Lower leg skin (tissue), 4 donors: ENCODE measurements around the gene TBC1D22A. TPM values are rescaled to one million over a fixed set of nuclear protein-coding genes. Genes with fewer than 3 reads are reported as not detected.

Experiments
- DNase-seq, 2 donors: peaks; one replicate each; pipeline ENCODE4 v3.0.0-alpha.2; 2019; ENCODE audit warnings: low spot score in 2 of 2
- H3K4me3 ChIP-seq: fragments of 200-600 bp; sonication (generic); 2 replicates; pipeline ENCODE4 v1.5.1; 2017; ENCODE audit warnings: mild to moderate bottlenecking, low read depth; ENCODE audit not compliant: poor library complexity, severe bottlenecking
- CTCF ChIP-seq, 3 donors: fragments of 450-650 bp; IDR thresholded peaks; one replicate each; pipeline ENCODE4 v1.5.1; 2016; ENCODE audit warnings: antibody characterized with exemption in 3 of 3, mild to moderate bottlenecking in 3 of 3, moderate library complexity in 2 of 3
- POLR2A ChIP-seq, 2 donors: fragments of 450-650 bp; IDR thresholded peaks; one replicate each; pipeline ENCODE4 v1.6.1; 2016 to 2017; ENCODE audit warnings: antibody characterized with exemption in 2 of 2, mild to moderate bottlenecking in 1 of 2, moderate library complexity in 1 of 2
- WGBS, 2 donors: methylation state at CpG; one replicate each; pipeline ENCODE4 v1.1.5; 2018; 5-methylcytosine and 5-hydroxymethylcytosine counted together
- intact Hi-C: fragments of 100-400 bp; cut with DNase I; formaldehyde crosslinking; loops from one replicate; pipeline ENCODE4 v1.15.0; 2023; ENCODE audit warnings: low total_unique reads
- total RNA-seq, 4 donors: library from RNA; depleted of rRNA; stranded (reverse); fragments of >200 nt; gene quantifications; one replicate each; pipeline ENCODE4 v1.1.0, GENCODE V29; 2016

Gene TBC1D22A
- total RNA-seq, 4 donors from 2014 or later: 21.8 to 32.3 (median 31.6) TPM

GRCh38 chr22:47160781-47161520, 398.5 kb downstream of the TBC1D22A start:
- DNase-seq: peak in 1 of 2 donors; percentile 75
- TF ChIP-seq CTCF (IDR thresholded peaks at IDR 0.05): no peak
- no peak for TF ChIP-seq POLR2A (IDR thresholded peaks at IDR 0.05)
- intact Hi-C loops: no loop called here
- WGBS, 2 donors: 72 to 81% methylated on average over 14 to 15 of the region's 15 CpGs
- no peak overlapping the region for H3K4me3 ChIP-seq

GRCh38 chr22:47161631-47162030, 399.2 kb downstream of the TBC1D22A start:
- no peak overlapping the region for H3K4me3 ChIP-seq
- WGBS, 2 donors: 76% methylated on average over 14 to 16 of the region's 17 CpGs
- intact Hi-C loops: no loop called here
- no peak for TF ChIP-seq CTCF (IDR thresholded peaks at IDR 0.05)
- no peak for TF ChIP-seq POLR2A (IDR thresholded peaks at IDR 0.05)
- DNase-seq: peak in 1 of 2 donors; percentile 77

GRCh38 chr22:47162865-47163264, 400.4 kb downstream of the TBC1D22A start:
- TF ChIP-seq CTCF (IDR thresholded peaks at IDR 0.05) (no peak), POLR2A (IDR thresholded peaks at IDR 0.05) (no peak)
- intact Hi-C loops: no loop called here
- WGBS, 2 donors: 71 to 88% methylated on average over 9 to 10 of the region's 10 CpGs
- H3K4me3 ChIP-seq: no peak overlapping the region
- DNase-seq: peak in 1 of 2 donors; percentile 81

- TF ChIP-seq POLR2A (IDR thresholded peaks at IDR 0.05): no peak
- TF ChIP-seq CTCF (IDR thresholded peaks at IDR 0.05): no peak
- intact Hi-C loops: no loop called here
- no peak overlapping the region for H3K4me3 ChIP-seq
- 85 to 91% methylated on average over 10 of the region's 10 CpGs for WGBS, 2 donors
- DNase-seq: no peak
These were observed 401.0 kb downstream of the TBC1D22A start for GRCh38 chr22:47163481-47163855.

GRCh38 chr22:47163856-47164513, 401.5 kb downstream of the TBC1D22A start:
- no peak overlapping the region for H3K4me3 ChIP-seq
- 59 to 72% methylated on average over 20 to 22 of the region's 22 CpGs for WGBS, 2 donors
- DNase-seq: peak in 1 of 2 donors; percentile 84
- intact Hi-C loops: no loop called here
- TF ChIP-seq CTCF (IDR thresholded peaks at IDR 0.05): no peak
- TF ChIP-seq POLR2A (IDR thresholded peaks at IDR 0.05): no peak
